Fibroblast of lung (primary cell): ENCODE results near the gene XPR1. TPM values are rescaled to one million over a fixed set of nuclear protein-coding genes. Genes with fewer than 3 reads are reported as not detected.

Experiments used
- DNase-seq, 2 donors: peaks; one replicate each; pipeline versions ENCODE4 v3.0.0 to v3.0.0-alpha.2; 2010; ENCODE audit warnings: low read depth in 2 of 2
- H2AFZ ChIP-seq: 2 replicates; pipeline ENCODE4 v1.5.1; 2012; ENCODE audit warnings: low read length, control low read depth, inconsistent platforms
- H3K27ac ChIP-seq: 2 replicates; pipeline ENCODE4 v1.5.1; 2011; ENCODE audit warnings: low read length, control low read depth; ENCODE audit not compliant: insufficient read depth
- H3K27me3 ChIP-seq: 2 replicates; pipeline ENCODE4 v1.5.1; 2011; ENCODE audit warnings: mild to moderate bottlenecking, low read length; ENCODE audit not compliant: control insufficient read depth, insufficient read depth
- H3K36me3 ChIP-seq: 2 replicates; pipeline ENCODE4 v1.5.1; 2011; ENCODE audit warnings: low read length; ENCODE audit not compliant: control insufficient read depth, insufficient read depth
- H3K4me1 ChIP-seq: 2 replicates; pipeline ENCODE4 v1.5.1; 2011; ENCODE audit warnings: low read length; ENCODE audit not compliant: control insufficient read depth, insufficient read depth; ENCODE audit errors: extremely low read depth
- H3K4me2 ChIP-seq: 2 replicates; pipeline ENCODE4 v1.5.1; 2011; ENCODE audit warnings: low read length, control low read depth; ENCODE audit not compliant: insufficient read depth; ENCODE audit errors: extremely low read depth
- H3K4me3 ChIP-seq, 4 experiments: fragments of 200-600 bp in 1 of 4; sonication (generic) in 1 of 4; replicated peaks in 1 of 4; 2 replicates each; pipeline ENCODE4 v1.5.1; 2011 to 2016; ENCODE audit warnings: low read length in 4 of 4, low read depth in 3 of 4, mild to moderate bottlenecking in 3 of 4, control low read depth in 2 of 4, inconsistent platforms in 1 of 4, mixed read lengths in 1 of 4; ENCODE audit not compliant: insufficient read depth in 1 of 4; ENCODE audit errors: control extremely low read depth in 1 of 4
- H3K79me2 ChIP-seq: 2 replicates; pipeline ENCODE4 v1.5.1; 2012; ENCODE audit warnings: mild to moderate bottlenecking, low read length, inconsistent platforms; ENCODE audit not compliant: control insufficient read depth, insufficient read depth
- H3K9ac ChIP-seq: 2 replicates; pipeline ENCODE4 v1.5.1; 2011; ENCODE audit warnings: mild to moderate bottlenecking, low read length, control low read depth; ENCODE audit not compliant: insufficient read depth
- H3K9me3 ChIP-seq: 2 replicates; pipeline ENCODE4 v1.5.1; 2012; ENCODE audit warnings: low read depth, low read length; ENCODE audit not compliant: control insufficient read depth, insufficient read depth
- H4K20me1 ChIP-seq: 2 replicates; pipeline ENCODE4 v1.5.1; 2011; ENCODE audit warnings: low read length; ENCODE audit not compliant: control insufficient read depth, insufficient read depth; ENCODE audit errors: extremely low read depth
- CTCF ChIP-seq, 2 donors: IDR thresholded peaks in 1 of 2; conservative IDR thresholded peaks in 1 of 2; 1 replicate in 1 of 2; 2 replicates in 1 of 2; pipeline ENCODE4 v1.5.1; 2011 to 2012; ENCODE audit warnings: low read length in 2 of 2, control low read depth in 1 of 2, inconsistent platforms in 1 of 2, low read depth in 1 of 2, mild to moderate bottlenecking in 1 of 2
- EZH2 ChIP-seq: IDR thresholded peaks from 2 replicates; pipeline ENCODE4 v1.5.1; 2012; ENCODE audit warnings: low read length, control low read depth, mild to moderate bottlenecking; ENCODE audit errors: missing control alignments
- polyA plus RNA-seq, 2 donors: library from polyadenylated mRNA; depleted of rRNA in 1 of 2; stranded (reverse) in 1 of 2; unstranded in 1 of 2; fragments of >200 nt; gene quantifications; 2 replicates each; pipeline ENCODE4 v1.2.1, GENCODE V29; 2011 to 2012; ENCODE audit warnings: missing spikeins in 1 of 2
- total RNA-seq: library from RNA; depleted of rRNA; stranded (reverse); fragments of >200 nt; gene quantifications from 2 replicates; pipeline ENCODE4 v1.2.1, GENCODE V29; 2014

Gene XPR1
- total and polyA plus RNA-seq, 2 donors (not counting 1 experiment from before 2014, with no cell fraction given) = 18.4 to 31.5 TPM

GRCh38 chr1:180836449-180836848, 204.6 kb downstream of the XPR1 start:
- no peaks in the 10 kb centered on the region for H3K36me3 ChIP-seq
- no peaks in the 10 kb centered on the region for H3K27me3 ChIP-seq
- no peaks in the 10 kb centered on the region for H3K9me3 ChIP-seq
- no peak overlapping the region for H3K4me3 ChIP-seq
- peak in 1 of 2 donors; percentile 2 for DNase-seq
- H3K79me2 ChIP-seq = no peaks in the 10 kb centered on the region
- H3K9ac ChIP-seq = no peak overlapping the region
- H4K20me1 ChIP-seq = no peaks in the 10 kb centered on the region
- TF ChIP-seq EZH2 (no peak), CTCF (conservative IDR thresholded peaks at IDR 0.05 in 1 of 2, IDR thresholded peaks at IDR 0.05 in 1 of 2; ENCODE audit: low read depth in 1 of 2, low read length in 2 of 2) (no peak)
- H2AFZ ChIP-seq = no peak overlapping the region
- no peak overlapping the region for H3K4me2 ChIP-seq
- no peak overlapping the region for H3K27ac ChIP-seq
- no peaks in the 10 kb centered on the region for H3K4me1 ChIP-seq

GRCh38 chr1:180837020-180837419, 205.2 kb downstream of the XPR1 start:
- H2AFZ ChIP-seq = no peak overlapping the region
- H3K9ac ChIP-seq = no peak overlapping the region
- peak in 1 of 2 donors; percentile 64 for DNase-seq
- H3K79me2 ChIP-seq = no peaks in the 10 kb centered on the region
- H4K20me1 ChIP-seq = no peaks in the 10 kb centered on the region
- no peaks in the 10 kb centered on the region for H3K36me3 ChIP-seq
- H3K4me1 ChIP-seq = no peaks in the 10 kb centered on the region
- H3K27ac ChIP-seq = no peak overlapping the region
- no peaks in the 10 kb centered on the region for H3K27me3 ChIP-seq
- TF ChIP-seq EZH2 = no peak
- no peak for TF ChIP-seq CTCF (conservative IDR thresholded peaks at IDR 0.05 in 1 of 2, IDR thresholded peaks at IDR 0.05 in 1 of 2; ENCODE audit: low read depth in 1 of 2, low read length in 2 of 2)
- H3K4me2 ChIP-seq = no peak overlapping the region
- H3K4me3 ChIP-seq = no peak overlapping the region
- no peaks in the 10 kb centered on the region for H3K9me3 ChIP-seq

- no peak for TF ChIP-seq EZH2
- no peak for TF ChIP-seq CTCF (conservative IDR thresholded peaks at IDR 0.05 in 1 of 2, IDR thresholded peaks at IDR 0.05 in 1 of 2; ENCODE audit: low read depth in 1 of 2, low read length in 2 of 2)
- H2AFZ ChIP-seq = no peak overlapping the region
- no peaks in the 10 kb centered on the region for H3K4me1 ChIP-seq
- no peak overlapping the region for H3K27ac ChIP-seq
- H4K20me1 ChIP-seq = no peaks in the 10 kb centered on the region
- no peak for DNase-seq
- no peak overlapping the region for H3K4me2 ChIP-seq
- no peaks in the 10 kb centered on the region for H3K27me3 ChIP-seq
- no peak overlapping the region for H3K4me3 ChIP-seq
- H3K36me3 ChIP-seq = no peaks in the 10 kb centered on the region
- H3K9me3 ChIP-seq = no peaks in the 10 kb centered on the region
- no peak overlapping the region for H3K9ac ChIP-seq
- no peaks in the 10 kb centered on the region for H3K79me2 ChIP-seq
Measured at GRCh38 chr1:180838535-180838934, 206.7 kb downstream of the XPR1 start.
